PFSK-1 (cell line): ENCODE data around the gene TRPM3.

Experiments used
- POLR2AphosphoS5 ChIP-seq: IDR thresholded peaks from 2 replicates; pipeline ENCODE4 v1.6.1; 2012; ENCODE audit warnings: low read depth, mild to moderate bottlenecking, control low read depth, low read length, moderate library complexity
- TAF1 ChIP-seq: IDR thresholded peaks from 2 replicates; pipeline ENCODE4 v1.6.1; 2012; ENCODE audit warnings: low read length, control low read depth, borderline replicate concordance; ENCODE audit not compliant: insufficient read depth
- TF ChIP-seq, protein P1 (sequence below), 2 experiments: IDR thresholded peaks; 2 replicates each; pipeline versions ENCODE4 v1.6.1 to v1.8.0; 2011 to 2012; ENCODE audit warnings: low read depth in 2 of 2, low read length in 2 of 2, control low read depth in 1 of 2, inconsistent platforms in 1 of 2, mild to moderate bottlenecking in 1 of 2, moderate library complexity in 1 of 2; ENCODE audit not compliant: insufficient read depth in 1 of 2

- TF ChIP-seq TAF1 (no peak), POLR2AphosphoS5 (no peak)
- TF ChIP-seq, protein P1, sequence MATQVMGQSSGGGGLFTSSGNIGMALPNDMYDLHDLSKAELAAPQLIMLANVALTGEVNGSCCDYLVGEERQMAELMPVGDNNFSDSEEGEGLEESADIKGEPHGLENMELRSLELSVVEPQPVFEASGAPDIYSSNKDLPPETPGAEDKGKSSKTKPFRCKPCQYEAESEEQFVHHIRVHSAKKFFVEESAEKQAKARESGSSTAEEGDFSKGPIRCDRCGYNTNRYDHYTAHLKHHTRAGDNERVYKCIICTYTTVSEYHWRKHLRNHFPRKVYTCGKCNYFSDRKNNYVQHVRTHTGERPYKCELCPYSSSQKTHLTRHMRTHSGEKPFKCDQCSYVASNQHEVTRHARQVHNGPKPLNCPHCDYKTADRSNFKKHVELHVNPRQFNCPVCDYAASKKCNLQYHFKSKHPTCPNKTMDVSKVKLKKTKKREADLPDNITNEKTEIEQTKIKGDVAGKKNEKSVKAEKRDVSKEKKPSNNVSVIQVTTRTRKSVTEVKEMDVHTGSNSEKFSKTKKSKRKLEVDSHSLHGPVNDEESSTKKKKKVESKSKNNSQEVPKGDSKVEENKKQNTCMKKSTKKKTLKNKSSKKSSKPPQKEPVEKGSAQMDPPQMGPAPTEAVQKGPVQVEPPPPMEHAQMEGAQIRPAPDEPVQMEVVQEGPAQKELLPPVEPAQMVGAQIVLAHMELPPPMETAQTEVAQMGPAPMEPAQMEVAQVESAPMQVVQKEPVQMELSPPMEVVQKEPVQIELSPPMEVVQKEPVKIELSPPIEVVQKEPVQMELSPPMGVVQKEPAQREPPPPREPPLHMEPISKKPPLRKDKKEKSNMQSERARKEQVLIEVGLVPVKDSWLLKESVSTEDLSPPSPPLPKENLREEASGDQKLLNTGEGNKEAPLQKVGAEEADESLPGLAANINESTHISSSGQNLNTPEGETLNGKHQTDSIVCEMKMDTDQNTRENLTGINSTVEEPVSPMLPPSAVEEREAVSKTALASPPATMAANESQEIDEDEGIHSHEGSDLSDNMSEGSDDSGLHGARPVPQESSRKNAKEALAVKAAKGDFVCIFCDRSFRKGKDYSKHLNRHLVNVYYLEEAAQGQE (IDR thresholded peaks at IDR 0.05; ENCODE audit: insufficient read depth in 1 of 2, low read depth in 2 of 2, low read length in 2 of 2) = no peak
Observed at GRCh38 chr9:70481471-70481870, 640.0 kb downstream of the TRPM3 start.
